GM18867 (cell line): Measurements from ENCODE around the gene SEC24C.
A peak's percentile ranks its signal among the peaks of the same experiment; 100 is the strongest.
"Not testable (repeated sequence)": the region's sequence is repeated elsewhere in the genome, so short reads cannot be mapped to it uniquely, and the experiment has no call there.

Experiments used
- ATAC-seq: cut with Tn5 transposase; IDR thresholded peaks from one replicate; pipeline ENCODE4 v1.9.1; 2021; ENCODE audit warnings: mild to moderate bottlenecking, moderate library complexity; ENCODE audit not compliant: unreplicated experiment

Gene SEC24C, protein sequence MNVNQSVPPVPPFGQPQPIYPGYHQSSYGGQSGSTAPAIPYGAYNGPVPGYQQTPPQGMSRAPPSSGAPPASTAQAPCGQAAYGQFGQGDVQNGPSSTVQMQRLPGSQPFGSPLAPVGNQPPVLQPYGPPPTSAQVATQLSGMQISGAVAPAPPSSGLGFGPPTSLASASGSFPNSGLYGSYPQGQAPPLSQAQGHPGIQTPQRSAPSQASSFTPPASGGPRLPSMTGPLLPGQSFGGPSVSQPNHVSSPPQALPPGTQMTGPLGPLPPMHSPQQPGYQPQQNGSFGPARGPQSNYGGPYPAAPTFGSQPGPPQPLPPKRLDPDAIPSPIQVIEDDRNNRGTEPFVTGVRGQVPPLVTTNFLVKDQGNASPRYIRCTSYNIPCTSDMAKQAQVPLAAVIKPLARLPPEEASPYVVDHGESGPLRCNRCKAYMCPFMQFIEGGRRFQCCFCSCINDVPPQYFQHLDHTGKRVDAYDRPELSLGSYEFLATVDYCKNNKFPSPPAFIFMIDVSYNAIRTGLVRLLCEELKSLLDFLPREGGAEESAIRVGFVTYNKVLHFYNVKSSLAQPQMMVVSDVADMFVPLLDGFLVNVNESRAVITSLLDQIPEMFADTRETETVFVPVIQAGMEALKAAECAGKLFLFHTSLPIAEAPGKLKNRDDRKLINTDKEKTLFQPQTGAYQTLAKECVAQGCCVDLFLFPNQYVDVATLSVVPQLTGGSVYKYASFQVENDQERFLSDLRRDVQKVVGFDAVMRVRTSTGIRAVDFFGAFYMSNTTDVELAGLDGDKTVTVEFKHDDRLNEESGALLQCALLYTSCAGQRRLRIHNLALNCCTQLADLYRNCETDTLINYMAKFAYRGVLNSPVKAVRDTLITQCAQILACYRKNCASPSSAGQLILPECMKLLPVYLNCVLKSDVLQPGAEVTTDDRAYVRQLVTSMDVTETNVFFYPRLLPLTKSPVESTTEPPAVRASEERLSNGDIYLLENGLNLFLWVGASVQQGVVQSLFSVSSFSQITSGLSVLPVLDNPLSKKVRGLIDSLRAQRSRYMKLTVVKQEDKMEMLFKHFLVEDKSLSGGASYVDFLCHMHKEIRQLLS

GRCh38 chr10:73743905-73744663 is at the start of gene SEC24C:
TSS of gene SEC24C (plus strand) at chr10:73744372. CDS start at chr10:73746833, 2,461 bp downstream.
- ATAC-seq = peak; percentile 91

DNA sequence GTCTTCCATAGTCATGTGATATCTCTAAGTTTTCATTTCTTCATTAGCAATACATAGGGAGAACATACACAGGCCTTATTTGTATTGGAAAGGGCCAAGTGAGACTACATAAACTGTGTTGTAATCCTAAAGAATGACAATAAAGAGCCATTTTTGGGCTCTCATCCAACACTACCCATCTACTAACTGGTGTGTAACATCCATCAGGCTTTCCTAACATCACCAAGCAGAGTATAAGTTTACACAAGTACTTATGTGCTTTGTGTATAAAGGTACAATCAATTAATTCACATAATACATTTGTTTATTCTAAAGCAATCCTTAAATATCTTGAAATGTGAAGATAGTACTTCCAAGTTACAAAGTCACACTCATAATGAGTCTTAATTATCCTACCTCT is 48.9 kb upstream of the SEC24C start:
- ATAC-seq = not testable (repeated sequence)

- not testable (repeated sequence) for ATAC-seq
Observed at GRCh38 chr10:73697675-73698159, 46.5 kb upstream of the SEC24C start, which contains the start of gene AGAP5. TSS of gene AGAP5 (minus strand) at chr10:73698109. CDS start at chr10:73697755, 354 bp downstream.

- ATAC-seq = not testable (repeated sequence)
Observed at GRCh38 chr10:73698819-73699218, 45.4 kb upstream of the SEC24C start.

DNA sequence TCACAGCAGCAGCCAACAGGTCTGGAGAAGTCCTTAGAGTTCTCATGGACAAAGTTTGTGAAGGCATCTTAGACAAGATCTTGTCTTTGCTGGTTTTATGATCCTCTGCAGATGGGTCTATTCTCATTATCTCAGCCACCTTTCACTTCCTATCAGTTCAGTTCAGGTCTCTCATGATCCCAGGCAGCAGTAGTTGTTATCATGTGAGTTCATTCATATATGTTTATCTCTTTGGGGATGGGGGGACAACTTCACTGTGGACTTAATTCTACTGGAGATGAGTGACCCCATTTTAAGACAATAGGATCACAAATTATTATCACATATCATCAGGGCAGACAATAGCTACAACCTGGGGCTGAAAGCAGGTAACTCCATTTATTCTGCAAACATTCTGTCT is 40.2 kb upstream of the SEC24C start:
- ATAC-seq = not testable (repeated sequence)

DNA sequence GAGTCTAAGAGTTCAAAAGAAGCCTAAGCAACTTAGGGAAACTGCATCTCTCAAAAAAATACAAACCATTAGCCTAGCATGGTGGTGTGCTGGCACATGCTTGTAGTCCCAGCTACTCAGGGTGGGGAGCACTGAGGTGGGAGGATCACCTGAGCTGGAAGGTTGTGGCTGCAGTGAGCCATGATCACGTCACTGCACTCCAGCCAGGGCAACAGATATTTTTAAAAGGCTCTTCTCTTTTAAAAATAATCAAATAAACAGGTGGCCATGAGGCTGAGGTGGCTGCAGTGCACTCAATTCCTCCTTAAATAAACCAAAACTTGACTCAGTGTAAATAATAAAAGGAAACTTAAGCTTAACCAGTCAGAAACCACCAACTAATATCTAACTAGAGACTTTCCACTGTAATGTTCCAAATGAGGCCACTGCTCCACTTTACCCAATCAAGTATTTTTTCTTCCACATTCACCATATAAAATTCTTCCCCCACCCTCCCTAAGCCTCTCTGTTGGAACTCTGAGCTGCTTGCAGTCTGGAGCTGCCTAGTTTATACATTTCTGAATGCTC is 38.6 kb upstream of the SEC24C start:
- ATAC-seq = not testable (repeated sequence)

DNA sequence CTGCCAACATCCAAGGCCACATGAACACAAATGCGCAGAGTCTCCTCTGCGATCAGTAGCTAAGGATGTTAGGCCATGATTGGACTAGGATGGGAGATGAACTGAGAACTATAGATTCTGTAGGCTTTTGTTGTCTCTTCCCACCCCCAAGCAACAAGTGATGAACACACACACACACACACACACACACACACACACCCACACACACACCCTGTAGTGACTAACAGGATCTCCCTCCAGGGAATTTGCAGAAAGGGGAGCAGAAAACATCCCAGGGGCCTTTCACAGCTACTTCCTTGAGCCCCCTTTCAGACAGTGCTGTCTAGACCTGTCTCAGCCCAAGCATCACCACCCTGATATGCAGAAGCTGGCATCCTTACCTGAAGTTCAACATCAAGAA is 37.7 kb upstream of the SEC24C start:
- ATAC-seq = not testable (repeated sequence)

GRCh38 chr10:73707628-73708027 is 36.5 kb upstream of the SEC24C start:
- ATAC-seq = not testable (repeated sequence)

DNA sequence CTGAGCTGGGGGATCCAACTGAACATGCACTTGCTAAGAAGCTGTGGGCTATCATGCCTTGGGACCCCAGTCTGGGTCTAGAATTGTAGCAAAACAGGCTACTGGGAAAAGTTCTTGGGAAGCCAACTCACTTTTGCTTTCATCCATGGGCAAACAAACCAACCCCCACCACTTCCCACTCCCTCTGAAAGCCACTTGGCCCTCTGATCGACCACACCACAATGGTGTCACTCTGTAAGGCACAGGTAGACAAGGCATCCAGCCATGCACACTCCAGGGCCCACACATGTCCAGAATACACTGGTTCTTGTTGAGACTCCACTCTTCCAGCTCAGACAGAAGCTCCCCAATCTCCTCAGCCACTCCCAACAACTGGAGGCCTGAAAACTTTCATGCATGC is 36.0 kb upstream of the SEC24C start:
- not testable (repeated sequence) for ATAC-seq

DNA sequence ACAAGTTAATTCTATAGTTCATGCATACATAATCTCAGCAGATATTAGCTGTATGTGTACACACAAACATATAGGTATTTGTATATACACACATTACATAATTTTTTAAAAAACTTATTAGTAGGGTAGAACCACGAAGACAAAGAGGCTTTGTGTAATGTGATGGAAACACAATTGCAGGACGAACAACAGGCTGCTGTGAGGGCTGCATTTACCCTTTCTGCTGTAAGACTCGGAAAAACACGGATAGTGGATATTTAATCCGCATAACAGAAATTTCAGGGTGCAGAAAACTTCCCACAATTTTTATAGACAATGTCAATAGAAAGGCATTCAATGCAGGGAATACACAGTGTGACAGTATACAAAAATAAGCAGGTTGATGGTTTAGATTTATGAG is 32.5 kb upstream of the SEC24C start:
- ATAC-seq = not testable (repeated sequence)

DNA sequence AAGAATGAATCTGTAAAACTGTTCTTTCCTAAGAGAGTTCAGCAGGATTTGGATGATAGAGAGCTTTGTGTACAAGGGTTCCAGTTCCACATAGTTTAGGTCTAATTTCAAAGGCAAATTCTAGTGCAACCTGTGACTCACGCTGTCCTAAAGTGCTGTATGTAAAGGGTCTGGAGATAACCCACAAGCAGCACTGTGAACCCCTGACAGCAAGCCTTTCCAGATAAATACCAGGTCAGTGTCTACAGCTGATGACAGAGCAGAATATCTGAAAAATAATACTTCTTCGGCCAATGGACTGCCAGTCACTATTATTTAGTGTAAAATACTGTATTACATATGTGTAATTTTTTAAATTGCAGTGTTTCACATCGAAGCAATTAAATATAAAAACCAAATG is 30.3 kb upstream of the SEC24C start:
- ATAC-seq = not testable (repeated sequence)

GRCh38 chr10:73714483-73714882 is 29.7 kb upstream of the SEC24C start:
- ATAC-seq = not testable (repeated sequence)

GRCh38 chr10:73715179-73716156 is 28.7 kb upstream of the SEC24C start:
- not testable (repeated sequence) for ATAC-seq

GRCh38 chr10:73716251-73716650 is 27.9 kb upstream of the SEC24C start:
- no peak for ATAC-seq

DNA sequence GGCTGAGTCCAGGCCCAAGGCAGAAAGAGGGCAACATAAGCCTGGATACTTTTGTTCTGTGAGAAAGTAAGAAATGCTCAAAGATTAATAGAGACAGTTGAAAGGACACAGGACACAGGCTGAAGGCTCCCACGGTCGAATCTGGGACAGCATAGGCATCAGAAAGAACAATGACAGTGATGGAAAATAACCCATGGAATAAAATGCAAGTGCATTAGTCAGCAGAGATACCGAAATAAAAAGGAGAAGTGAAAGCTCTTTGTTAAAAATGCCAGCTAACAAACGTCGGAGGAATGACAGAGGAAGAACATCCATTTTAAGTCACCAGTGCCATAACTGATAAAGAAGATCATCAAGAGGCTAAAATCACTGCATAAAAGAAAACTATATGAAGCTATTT is 26.6 kb upstream of the SEC24C start:
- ATAC-seq = no peak

DNA sequence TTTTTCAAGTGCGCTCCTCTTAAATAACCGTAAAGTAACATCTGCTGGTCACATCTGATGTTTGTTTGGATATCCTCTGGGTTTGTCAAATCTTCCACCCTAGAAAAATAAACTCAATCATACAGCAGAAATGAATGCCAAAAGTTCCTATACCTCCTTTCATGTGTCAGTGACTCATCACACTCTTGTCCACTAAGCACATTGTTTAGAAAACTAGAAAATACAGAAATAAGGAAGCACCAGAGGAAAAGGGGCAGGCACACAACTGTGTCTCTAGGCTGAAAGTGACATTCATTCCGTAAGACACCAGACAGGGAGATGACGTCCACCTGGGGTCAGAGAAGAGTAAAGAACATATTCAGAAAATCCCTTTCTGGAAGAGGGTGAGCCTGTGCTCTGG is 23.6 kb upstream of the SEC24C start:
- not testable (repeated sequence) for ATAC-seq

DNA sequence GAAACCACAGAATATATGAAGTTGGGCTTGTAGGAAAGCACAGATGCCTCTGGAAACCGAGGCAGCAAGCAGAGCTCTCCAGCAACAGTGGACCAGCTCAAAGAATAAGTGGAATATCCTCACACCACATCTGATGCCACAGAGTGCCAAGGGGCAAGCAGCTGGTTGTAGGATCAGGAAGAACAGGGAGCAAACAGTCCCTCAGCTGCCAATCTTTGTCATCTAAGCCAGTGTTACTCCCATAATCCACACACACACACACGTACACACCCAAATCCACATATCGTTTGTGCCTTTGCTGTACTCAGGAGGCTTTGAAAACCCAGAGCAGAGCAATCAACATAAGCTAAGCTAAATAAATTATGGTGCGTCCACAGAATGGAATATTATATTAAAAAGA is 20.7 kb upstream of the SEC24C start:
- ATAC-seq = no peak

GRCh38 chr10:73729781-73730152 is 14.4 kb upstream of the SEC24C start:
- ATAC-seq = not testable (repeated sequence)
